ENCODE measurements around the gene DDX23. TPM values are rescaled to one million over a fixed set of nuclear protein-coding genes. Genes with fewer than 3 reads are reported as not detected.

The DDX23 gene
- total RNA-seq, 1 experiment from 2014 or later = 130 TPM

- Histone ChIP-seq H3K27me3 (ENCODE audit: control insufficient read depth, insufficient read depth, low read length) (no peaks in the 10 kb centered on the region), H3K4me1 (ENCODE audit: control insufficient read depth, insufficient read depth, low read length) (peaks cover 6% of the 10 kb centered on the region), H3K36me3 (ENCODE audit: control insufficient read depth, insufficient read depth, low read length) (no peaks in the 10 kb centered on the region), H3K27ac (ENCODE audit: low read length) (no peak overlapping the region), H3K4me3 (ENCODE audit: low read depth in 2 of 2, low read length in 2 of 2) (no peak overlapping the region), H3K9me3 (ENCODE audit: control insufficient read depth, insufficient read depth, low read depth, low read length) (no peaks in the 10 kb centered on the region)
- ChIA-PET CTCF (no interaction called here), POLR2A (no interaction called here)
- no TSS peak for BruUV-seq (replicated peaks)
- in situ Hi-C loops (cut with HindIII; ENCODE audit: low pct_unique_long_range_greater_than_20kb, low sequenced_read_pairs) = no loop called here
- intact Hi-C loops (cut with micrococcal nuclease; ENCODE audit: unreplicated experiment) = no loop called here
- no peak for DNase-seq (ENCODE audit: low read depth, low spot score)
- ATAC-seq = no peak
- TF ChIP-seq REST (IDR thresholded peaks at IDR 0.05; ENCODE audit: insufficient read depth in 1 of 2, low read depth in 2 of 2, low read length in 1 of 2) = no peak
- no peak for TF ChIP-seq SIN3A (IDR thresholded peaks at IDR 0.05; ENCODE audit: borderline replicate concordance, insufficient read depth, low read depth, low read length)
- no peak for TF ChIP-seq CTCF (IDR thresholded peaks at IDR 0.05)
- TF ChIP-seq TCF7L2 (IDR thresholded peaks at IDR 0.05; ENCODE audit: low read depth, low read length) = no peak
- no peak for TF ChIP-seq POLR2AphosphoS5 (IDR thresholded peaks at IDR 0.05; ENCODE audit: low read depth, low read length)
Measured at GRCh38 chr12:48807981-48808380, 44.0 kb downstream of the DDX23 start.

GRCh38 chr12:48803675-48804074 lies 48.3 kb downstream of the DDX23 start:
- Histone ChIP-seq H3K27ac (ENCODE audit: low read length) (no peak overlapping the region), H3K4me3 (ENCODE audit: low read depth in 2 of 2, low read length in 2 of 2) (no peak overlapping the region), H3K9me3 (ENCODE audit: control insufficient read depth, insufficient read depth, low read depth, low read length) (no peaks in the 10 kb centered on the region), H3K27me3 (ENCODE audit: control insufficient read depth, insufficient read depth, low read length) (no peaks in the 10 kb centered on the region), H3K4me1 (ENCODE audit: control insufficient read depth, insufficient read depth, low read length) (no peaks in the 10 kb centered on the region), H3K36me3 (ENCODE audit: control insufficient read depth, insufficient read depth, low read length) (no peaks in the 10 kb centered on the region)
- intact Hi-C loops (cut with micrococcal nuclease; ENCODE audit: unreplicated experiment) (no loop called here), in situ Hi-C loops (cut with HindIII; ENCODE audit: low pct_unique_long_range_greater_than_20kb, low sequenced_read_pairs) (no loop called here)
- ATAC-seq (no peak), DNase-seq (ENCODE audit: low read depth, low spot score) (no peak)
- CTCF ChIA-PET = no interaction called here
- TF ChIP-seq TCF7L2 (IDR thresholded peaks at IDR 0.05; ENCODE audit: low read depth, low read length) = no peak
- TF ChIP-seq SIN3A (IDR thresholded peaks at IDR 0.05; ENCODE audit: borderline replicate concordance, insufficient read depth, low read depth, low read length) = no peak
- TF ChIP-seq POLR2AphosphoS5 (IDR thresholded peaks at IDR 0.05; ENCODE audit: low read depth, low read length) = no peak
- TF ChIP-seq REST (IDR thresholded peaks at IDR 0.05; ENCODE audit: insufficient read depth in 1 of 2, low read depth in 2 of 2, low read length in 1 of 2) = no peak
- no peak for TF ChIP-seq CTCF (IDR thresholded peaks at IDR 0.05)
- BruUV-seq (replicated peaks) = no TSS peak
- POLR2A ChIA-PET = no interaction called here
